Skeletal muscle tissue (tissue), 5 donors: Measurements from ENCODE around the gene ANKRD23. TPM values are rescaled to one million over a fixed set of nuclear protein-coding genes. Genes with fewer than 3 reads are reported as not detected.

Experiments
- H3K27ac ChIP-seq: one replicate; pipeline ENCODE4 v1.7.0; 2013; ENCODE audit warnings: mild to moderate bottlenecking, low read depth, low read length, inconsistent platforms
- H3K27me3 ChIP-seq, 3 donors: one replicate each; pipeline ENCODE4 v1.7.0; 2013; ENCODE audit warnings: low read length in 3 of 3; ENCODE audit not compliant: control insufficient read depth in 3 of 3, insufficient read depth in 3 of 3
- H3K36me3 ChIP-seq, 3 donors: one replicate each; pipeline ENCODE4 v1.7.0; 2013; ENCODE audit warnings: low read length in 3 of 3; ENCODE audit not compliant: control insufficient read depth in 3 of 3, insufficient read depth in 3 of 3
- H3K4me1 ChIP-seq, 3 donors: one replicate each; pipeline ENCODE4 v1.7.0; 2013; ENCODE audit warnings: low read length in 3 of 3, mild to moderate bottlenecking in 3 of 3; ENCODE audit not compliant: control insufficient read depth in 3 of 3, insufficient read depth in 3 of 3
- H3K4me3 ChIP-seq, 3 donors: one replicate each; pipeline ENCODE4 v1.7.0; 2013; ENCODE audit warnings: low read length in 3 of 3
- H3K9ac ChIP-seq, 3 donors: one replicate each; pipeline ENCODE4 v1.7.0; 2013; ENCODE audit warnings: low read length in 3 of 3, mild to moderate bottlenecking in 3 of 3, moderate library complexity in 2 of 3, low read depth in 1 of 3
- H3K9me3 ChIP-seq, 3 donors: one replicate each; pipeline ENCODE4 v1.7.0; 2013; ENCODE audit warnings: low read length in 3 of 3; ENCODE audit not compliant: control insufficient read depth in 3 of 3
- small RNA-seq: library from RNA; depleted of rRNA; stranded (forward); fragments of <200 nt; gene quantifications from one replicate; pipeline ENCODE3, GENCODE V24; 2014
- total RNA-seq: library from RNA; depleted of rRNA; stranded (reverse); fragments of >200 nt; gene quantifications from one replicate; pipeline ENCODE4 v1.2.3, GENCODE V29; 2014
- donor health status: Osteomylitis.

The ANKRD23 gene
- total RNA-seq, 1 donor from 2014 or later = 5.2 TPM

DNA sequence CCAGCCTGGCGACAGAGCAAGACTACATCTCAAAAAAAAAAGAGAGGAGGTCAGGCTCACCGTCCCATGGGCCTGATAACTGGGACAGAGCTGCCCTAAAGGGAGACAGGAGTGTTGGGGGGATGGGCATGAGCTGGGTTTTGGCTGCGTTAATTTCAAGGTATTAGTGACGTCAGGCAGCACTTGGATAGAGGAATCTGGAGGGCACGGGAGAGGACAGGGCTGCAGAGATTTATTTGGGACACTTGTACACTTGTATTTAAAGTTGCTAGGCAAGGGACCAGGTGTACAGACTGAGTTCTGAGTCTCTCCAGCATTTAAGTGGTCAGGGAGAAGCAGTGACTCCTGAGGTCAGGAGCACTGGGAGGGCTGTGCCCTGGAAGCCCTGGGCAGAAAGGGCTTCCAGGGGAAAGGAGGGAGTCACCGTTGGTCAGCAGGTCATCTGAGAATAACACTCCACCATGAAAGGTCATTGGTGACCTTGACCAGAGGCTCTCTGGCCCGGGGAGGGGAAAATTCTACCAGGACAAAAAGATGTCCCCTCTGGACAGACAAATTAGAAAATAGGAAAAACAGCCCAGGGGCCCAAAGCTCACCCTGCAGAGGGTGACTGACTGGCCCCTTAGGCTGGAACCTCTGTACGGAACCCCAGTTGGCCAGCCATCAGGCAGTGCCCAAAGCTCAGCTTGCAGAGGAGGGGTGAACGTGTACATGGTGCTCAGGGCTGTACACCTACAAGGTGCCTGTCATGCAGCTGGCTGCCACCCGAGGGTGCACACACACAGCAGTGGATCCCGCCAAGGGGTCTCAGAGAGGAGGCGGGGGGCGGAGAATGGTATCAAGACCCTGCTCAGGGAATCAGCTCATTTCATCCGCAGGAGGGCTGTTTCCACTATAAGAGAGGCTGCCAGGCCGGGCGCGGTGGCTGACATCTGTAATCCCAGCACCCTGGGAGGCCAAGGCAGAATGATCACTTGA, 50.8 kb downstream of the ANKRD23 start:
- Histone ChIP-seq H3K27ac (peak overlapping the region; percentile 80), H3K4me3 (peak overlapping the region in 2 of 3 donors; percentile 17 to 54), H3K4me1 (peaks cover 16 to 34% (median 29%) of the 10 kb centered on the region in 3 donors), H3K9ac (peak overlapping the region in 1 of 3 donors; percentile 77), H3K27me3 (no peaks in the 10 kb centered on the region), H3K36me3 (peaks cover 12 to 14% (median 13%) of the 10 kb centered on the region in 3 donors), H3K9me3 (no peaks in the 10 kb centered on the region)

DNA sequence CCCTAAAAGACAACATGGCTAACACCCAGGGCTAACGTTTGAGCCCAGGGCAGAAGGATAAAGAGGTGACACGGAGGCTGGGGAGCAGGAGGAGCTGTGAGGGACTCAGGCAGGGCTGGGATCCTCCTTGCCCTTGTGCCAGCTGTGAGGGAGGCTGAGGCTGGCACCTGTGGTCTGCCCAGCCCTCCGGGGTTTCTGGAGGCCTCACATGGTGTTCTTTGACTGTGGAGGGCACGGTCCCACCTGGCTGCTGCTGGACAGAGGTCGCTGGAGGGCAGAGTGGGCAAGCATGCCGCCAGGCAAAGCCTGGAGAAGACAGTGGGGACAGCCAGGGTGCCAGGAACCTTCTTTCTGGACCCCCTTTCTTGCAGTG, 54.6 kb downstream of the ANKRD23 start:
- no peaks in the 10 kb centered on the region for H3K9me3 ChIP-seq
- peak overlapping the region; percentile 57 to 84 (median 79) for H3K4me3 ChIP-seq
- peak overlapping the region; percentile 99 for H3K27ac ChIP-seq
- no peaks in the 10 kb centered on the region for H3K36me3 ChIP-seq
- peaks cover 24 to 45% (median 29%) of the 10 kb centered on the region in 3 donors for H3K4me1 ChIP-seq
- peak overlapping the region; percentile 84 to 93 (median 92) for H3K9ac ChIP-seq
- H3K27me3 ChIP-seq = no peaks in the 10 kb centered on the region

DNA sequence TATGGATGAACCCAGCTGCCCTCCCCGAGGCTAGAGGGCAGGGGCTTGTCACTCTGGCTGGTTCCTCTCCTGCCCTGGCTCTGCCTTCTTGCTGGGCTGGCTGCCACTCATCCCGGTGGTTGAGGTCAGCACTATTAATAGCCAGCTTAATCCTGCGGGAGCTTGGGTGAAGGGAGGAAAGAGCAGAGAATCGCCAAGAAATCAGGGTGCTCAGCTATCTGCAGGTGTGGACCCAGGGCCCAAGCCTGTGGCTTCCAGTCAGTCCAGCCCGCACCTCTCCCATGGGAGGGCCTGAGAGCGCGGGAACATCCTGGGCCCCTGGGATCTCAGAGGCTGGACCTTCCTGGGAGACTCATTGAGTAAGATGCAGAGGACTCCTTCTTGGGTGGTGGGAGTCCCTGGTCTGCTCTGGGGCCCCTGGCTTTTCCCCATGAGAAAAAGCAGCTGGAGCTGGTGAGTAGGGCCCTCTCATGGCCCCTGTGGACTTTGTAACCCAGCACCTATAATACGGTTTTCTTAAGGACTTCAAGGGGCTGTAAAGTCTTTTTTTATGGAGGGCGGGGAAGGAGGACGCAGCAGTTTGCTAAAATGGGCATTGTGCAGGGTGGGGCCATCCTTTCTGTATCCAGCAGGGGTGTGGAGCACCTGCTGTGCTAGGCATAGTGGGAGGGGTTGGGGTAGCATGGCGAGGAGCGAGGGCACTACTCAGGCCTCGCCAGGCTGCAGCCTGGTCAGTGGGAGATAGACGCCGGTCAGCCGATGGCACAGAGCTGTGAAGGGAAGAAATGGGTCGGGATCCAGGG, 55.2 kb downstream of the ANKRD23 start:
- Histone ChIP-seq H3K27ac (peak overlapping the region; percentile 99), H3K4me3 (peak overlapping the region; percentile 57 to 84 (median 79)), H3K27me3 (no peaks in the 10 kb centered on the region), H3K4me1 (peaks cover 24 to 41% (median 28%) of the 10 kb centered on the region in 3 donors), H3K36me3 (no peaks in the 10 kb centered on the region), H3K9me3 (no peaks in the 10 kb centered on the region), H3K9ac (peak overlapping the region; percentile 84 to 93 (median 92))

Small RNA genes lying within 50 kb of the gene (small RNA-seq; reads per million reads assigned to genes)
- 0.09 reads per million for gene MIR3127

Other genes starting within 250 kb of the ANKRD23 start
- 23.5 TPM for gene KANSL3, start 205.7 kb downstream of the ANKRD23 start, total RNA-seq
- 0.52 TPM for gene FER1L5, start 201.3 kb downstream of the ANKRD23 start, total RNA-seq
- 37.1 TPM for gene LMAN2L, start 104.0 kb downstream of the ANKRD23 start, total RNA-seq
- gene CNNM4, start 83.1 kb downstream of the ANKRD23 start, total RNA-seq = 6.3 TPM
- gene CNNM3, start 27.8 kb downstream of the ANKRD23 start, total RNA-seq = 4.2 TPM
- gene ANKRD39, start 14.0 kb upstream of the ANKRD23 start, total RNA-seq = 3.7 TPM
- 29.7 TPM for gene SEMA4C, start 26.1 kb upstream of the ANKRD23 start, total RNA-seq
- gene FAM178B, start 142.6 kb upstream of the ANKRD23 start, total RNA-seq = 2.1 TPM